Amygdala (tissue), 56 donors: Measurements from ENCODE around the gene MAPKAPK2.
"Not testable (repeated sequence)": the region's sequence is repeated elsewhere in the genome, so short reads cannot be mapped to it uniquely, and the experiment has no call there.

Source experiments
- DNase-seq, 56 donors: peaks; one replicate each; lab custom pipeline; 2025; lab: John Stamatoyannopoulos, UW

MAPKAPK2 gene

DNA sequence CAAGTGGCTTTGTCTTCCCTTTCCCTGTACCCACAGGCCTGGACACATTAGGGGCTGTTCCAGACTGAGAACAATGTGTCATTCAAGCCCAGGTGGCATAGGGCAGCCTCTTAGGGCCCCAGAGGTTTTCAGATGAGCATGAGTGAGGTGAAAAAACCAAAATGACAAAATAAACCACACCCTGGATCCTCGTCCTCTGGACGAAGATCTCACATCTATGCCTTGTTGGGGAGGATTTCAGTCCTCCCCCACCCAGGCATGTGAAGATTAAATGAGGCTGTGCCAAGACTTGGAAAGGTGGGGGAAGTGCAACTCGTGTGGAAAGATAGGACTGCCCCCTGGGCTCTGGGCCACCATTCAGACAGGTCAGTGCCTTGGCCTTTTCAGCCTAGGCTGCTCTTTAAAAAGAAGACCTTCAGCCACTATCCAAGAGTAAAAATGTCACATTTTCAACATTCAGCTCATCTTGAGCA is 53.1 kb downstream of the MAPKAPK2 start:
- DNase-seq = no peak

DNA sequence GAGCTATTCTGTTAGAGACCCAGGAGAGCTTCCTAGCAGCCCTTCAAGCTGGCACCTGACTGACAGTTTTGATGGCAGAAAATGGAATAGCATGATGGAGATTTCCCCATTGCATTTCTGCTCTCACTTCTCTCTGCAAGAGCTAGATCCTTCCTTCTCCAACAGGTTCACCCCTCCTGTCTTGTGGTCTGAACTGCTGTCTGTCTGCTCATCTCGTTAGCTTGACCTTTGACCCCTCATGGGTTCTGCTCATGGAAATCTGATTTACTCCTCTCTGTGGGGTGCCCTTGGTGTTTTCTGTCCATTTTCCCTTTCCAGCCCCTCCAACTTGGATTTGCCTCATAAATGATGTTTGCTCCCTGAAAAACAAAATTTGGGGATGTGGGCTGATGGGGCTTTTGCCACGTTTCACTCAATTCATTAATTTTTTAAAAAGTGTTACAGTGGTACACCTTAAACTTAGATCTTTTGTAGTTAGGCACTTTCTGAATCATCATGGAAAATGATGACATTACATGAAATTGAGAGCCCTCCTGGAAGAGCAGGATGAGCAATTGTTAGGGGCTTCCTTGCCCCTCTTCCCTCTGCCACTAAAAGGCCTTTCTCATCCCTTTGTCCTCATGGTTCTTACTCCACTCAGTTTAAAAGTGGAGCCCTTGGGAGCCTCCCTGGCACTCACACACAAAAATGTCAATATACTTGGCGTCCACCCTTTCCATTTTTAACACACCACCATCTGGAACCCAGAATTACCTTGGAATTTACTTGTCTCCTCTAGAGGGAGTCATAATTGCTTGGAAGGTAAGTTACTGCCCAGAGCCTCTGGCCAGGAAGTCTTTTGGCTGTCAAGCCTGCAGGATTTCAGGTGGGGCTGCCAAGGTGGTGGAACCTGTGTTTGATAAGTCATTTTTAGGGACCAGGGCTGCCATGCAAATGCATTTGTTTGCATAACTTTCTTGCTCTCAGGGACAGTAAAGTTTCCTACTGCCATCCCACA is 54.0 kb downstream of the MAPKAPK2 start:
- no peak for DNase-seq

DNA sequence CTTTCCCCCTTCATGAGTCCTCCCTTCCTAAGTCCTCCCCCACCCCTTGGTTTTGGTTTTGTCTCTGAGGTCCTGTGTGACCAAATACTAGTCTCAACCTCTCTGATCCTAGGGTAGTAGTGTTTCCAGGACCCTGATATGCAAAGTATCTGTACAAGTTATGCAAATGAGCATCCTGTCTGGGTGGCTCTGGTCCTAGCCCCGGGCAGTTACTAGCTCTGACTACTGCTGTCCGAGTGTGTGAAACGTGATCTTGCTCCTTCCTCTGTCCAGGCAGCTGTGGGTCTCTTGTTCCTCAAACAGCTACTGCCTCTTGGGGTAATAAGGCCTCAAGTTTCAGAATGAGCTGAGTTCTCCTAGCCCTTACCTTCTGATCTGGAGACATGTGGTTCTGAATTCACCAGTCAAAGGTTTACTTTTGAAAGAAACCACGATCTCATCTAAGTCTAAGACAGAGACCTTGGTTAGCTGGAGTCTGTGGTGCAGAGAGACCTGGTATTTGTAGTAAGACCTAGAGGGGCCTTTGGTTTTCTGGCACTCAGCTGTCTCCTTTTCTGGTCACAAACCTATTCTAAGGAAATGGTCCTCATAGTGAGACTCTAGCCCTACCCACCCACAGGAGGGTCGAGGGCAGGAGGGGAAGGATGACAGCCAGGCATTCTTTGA is 54.8 kb downstream of the MAPKAPK2 start:
- peak in 2 of 56 donors; percentile 11 to 35 for DNase-seq

DNA sequence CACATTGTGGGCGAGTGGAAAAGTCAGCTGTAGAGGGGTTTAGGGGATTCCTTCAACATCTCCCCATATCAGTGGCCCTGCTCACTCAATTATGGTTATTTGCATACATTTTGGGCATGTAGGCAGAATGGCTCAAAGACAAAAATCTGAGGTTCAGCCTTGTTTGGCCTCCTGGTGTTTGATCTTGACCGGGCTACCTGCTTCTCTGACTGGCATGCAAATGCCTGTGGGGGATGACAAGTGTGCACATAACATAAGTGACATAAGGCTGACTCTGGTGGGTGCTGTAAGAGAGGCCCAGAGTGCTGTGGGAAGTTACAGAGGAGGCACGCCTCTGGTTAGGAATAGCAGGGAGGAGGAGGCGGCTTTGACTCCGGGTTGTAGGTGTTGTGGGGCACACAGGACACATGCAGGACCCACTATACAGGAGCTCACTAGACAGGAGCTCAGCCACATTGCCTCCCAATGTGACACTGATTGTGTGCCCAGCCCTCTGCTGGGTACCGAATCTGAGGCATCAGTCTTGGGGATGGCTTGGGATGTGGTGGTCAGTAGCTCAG is 56.5 kb downstream of the MAPKAPK2 start:
- DNase-seq = no peak

DNA sequence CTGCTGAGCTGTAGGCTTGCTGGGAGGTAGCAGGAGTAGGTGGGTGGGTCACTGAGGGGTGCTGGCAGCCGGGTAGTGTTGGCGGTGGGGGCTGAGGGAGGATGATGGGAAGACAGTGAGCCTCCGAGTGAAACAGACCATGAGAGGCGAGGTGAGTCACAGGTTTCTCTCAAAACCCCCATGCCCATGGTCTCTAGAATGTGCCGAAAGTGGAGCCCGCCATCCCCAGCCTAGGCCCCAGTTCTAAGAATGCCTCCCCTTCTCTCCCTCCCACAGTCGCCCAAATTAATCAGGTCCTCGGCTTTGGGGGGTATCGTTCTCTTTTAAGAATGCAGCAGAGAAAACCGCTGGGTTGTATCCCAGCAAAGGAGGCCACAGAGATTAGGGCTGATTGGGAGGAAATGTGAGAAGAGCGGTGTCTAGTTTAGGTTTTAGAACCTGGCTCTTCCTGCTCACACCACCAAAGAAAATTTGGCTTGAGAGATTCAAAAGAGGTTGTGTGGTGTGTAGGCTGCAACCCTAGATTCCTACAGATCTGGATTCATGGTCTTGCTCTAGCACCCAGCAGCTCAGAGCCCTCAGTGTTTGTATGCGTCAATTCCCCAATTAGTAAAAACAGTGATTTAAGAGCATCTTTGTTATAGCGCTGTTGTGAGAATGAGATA is 58.1 kb downstream of the MAPKAPK2 start:
- no peak for DNase-seq

DNA sequence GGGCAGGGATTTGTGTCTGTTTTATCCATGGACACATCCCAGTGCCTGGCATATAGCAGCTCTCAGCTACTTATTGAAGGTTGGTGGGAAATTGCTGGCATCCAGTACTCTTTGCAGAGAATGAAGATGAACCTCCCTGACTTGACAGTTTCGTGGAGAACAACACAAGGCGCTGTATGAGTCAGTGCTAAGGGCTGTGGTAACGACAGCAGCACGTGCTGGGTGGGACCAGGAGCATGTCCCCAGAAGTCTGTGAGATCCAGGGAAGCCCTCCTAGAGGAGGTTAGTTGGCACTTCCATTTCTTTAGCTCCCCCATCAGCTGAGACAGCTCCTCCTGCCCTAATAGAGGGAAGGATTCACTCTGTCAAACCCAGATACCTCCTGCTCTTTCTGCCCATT is 60.0 kb downstream of the MAPKAPK2 start:
- no peak for DNase-seq

DNA sequence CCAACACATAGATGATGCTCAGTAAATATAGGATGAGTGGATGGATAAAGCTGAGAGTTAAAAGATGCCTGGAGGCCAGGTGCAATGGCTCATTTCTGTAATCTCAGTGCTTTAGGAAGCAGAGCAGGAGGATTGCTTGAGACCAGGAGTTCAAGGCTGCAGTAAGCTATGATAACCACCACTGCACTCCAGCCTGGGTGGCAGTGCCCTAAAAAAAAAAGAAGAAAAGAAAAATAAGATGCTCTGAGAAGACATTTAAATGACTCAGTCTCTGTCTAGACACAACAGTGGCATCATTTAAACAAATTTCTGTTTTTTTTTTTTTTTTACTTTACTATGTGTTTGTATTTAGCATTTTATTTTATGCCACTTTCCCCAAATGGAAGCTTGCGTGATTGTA is 60.6 kb downstream of the MAPKAPK2 start:
- no peak for DNase-seq

DNA sequence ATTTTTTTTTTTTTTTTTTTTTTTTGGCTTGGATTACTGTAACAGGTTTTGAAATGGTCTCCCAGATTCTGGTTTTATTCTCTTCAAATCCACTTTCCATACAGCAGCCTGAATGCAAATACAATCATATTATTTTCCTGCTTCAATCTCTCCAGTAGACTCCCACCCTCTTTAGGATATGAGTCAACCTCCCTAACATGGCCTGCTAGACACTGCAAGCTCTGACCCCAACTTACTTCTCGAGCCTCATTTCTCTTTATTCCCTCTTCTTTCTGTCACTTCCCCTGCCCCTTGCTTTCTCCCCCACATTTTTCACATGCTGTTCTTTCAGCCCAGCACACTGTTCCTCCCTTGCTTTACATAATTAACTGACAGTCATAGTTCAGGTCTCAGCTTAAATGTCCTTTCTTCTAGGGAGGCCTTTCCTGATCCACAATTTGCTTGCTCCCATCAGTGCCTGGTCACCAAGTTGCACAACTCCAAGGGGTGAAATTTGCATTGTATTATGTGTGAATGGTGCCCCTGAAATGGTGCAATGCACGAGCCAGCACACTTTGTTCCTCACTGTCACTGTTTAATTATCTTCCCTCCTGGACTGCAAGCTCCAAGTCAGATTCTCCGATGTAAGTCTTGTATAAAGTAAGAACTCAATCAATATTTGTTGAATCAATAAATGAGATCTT is 63.8 kb downstream of the MAPKAPK2 start:
- no peak for DNase-seq

DNA sequence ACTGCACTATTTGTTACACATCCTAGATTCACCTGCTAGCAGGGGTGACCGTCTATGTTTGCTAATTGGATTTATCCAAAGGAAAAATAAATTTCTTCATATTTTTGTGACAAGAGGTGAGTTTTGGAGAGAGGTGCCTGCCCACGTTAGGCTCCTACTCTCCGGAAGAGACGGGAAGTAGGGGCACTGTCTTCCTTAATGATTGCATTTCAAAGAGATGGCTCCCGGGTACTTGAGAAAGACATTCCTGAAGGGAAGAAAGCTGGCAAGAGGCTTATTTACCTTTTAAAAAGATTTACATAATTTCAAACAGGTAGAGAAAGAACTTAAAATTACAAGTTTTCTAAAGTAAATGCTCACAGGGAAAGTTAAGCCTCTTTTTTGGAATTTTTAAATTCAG is 67.2 kb downstream of the MAPKAPK2 start:
- no peak for DNase-seq

DNA sequence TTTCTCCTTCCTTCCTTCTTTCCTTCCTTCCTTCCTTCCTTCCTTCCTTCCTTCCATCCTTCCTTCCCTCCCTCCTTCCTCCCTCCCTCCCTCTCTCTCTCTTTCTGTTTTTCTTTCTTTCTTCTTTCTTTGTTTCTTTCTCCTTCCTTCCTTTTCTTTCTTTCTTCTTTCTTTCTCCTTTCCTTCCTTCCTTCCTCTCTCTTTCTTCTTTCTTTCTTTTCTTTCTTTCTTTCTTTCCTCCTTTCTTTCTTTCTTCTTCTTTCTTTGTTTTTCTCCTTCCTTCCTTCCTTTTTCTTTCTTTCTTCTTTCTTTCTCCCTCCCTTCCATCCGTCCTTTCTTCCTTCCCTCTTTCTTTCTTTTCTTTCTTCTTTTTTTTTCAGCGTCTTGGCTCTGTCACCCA is 67.8 kb downstream of the MAPKAPK2 start:
- DNase-seq = no peak

DNA sequence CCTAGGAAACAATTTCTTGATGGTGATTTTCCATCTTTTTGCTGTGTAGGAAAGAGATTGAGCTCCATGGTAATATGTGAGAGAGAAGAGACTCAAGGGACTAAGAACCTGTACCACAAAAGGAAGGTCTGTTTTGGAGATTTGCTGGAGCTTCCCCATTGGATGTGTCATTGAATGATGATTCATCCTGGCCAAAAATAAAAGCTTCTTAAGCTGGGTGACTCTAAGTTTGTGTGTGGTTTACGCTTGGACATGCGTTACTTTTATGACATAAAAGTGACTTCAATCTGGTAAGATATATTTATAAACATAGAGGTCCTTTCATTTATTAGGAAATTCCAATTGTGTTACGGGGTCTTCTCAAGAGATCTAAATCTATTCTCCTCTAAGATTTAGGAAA is 68.4 kb downstream of the MAPKAPK2 start:
- DNase-seq = no peak

DNA sequence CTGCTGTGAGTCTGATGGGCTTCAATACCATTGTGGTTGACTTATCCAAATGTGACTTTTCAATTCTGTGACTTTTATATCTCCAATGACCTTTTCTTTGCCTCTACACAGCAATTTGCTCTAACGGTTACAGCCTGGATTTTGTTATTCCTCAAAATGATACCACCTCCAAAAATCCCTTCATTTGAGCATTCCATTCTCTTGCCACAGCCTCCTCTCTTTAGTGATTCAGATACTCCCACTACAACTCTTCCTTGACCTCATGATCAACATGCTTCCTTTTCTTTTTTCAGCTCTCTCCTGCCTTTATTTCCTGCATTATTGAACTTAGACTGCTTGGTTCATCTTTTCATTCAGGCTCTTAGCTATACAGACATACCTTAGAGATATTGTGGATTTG is 69.3 kb downstream of the MAPKAPK2 start:
- no peak for DNase-seq

DNA sequence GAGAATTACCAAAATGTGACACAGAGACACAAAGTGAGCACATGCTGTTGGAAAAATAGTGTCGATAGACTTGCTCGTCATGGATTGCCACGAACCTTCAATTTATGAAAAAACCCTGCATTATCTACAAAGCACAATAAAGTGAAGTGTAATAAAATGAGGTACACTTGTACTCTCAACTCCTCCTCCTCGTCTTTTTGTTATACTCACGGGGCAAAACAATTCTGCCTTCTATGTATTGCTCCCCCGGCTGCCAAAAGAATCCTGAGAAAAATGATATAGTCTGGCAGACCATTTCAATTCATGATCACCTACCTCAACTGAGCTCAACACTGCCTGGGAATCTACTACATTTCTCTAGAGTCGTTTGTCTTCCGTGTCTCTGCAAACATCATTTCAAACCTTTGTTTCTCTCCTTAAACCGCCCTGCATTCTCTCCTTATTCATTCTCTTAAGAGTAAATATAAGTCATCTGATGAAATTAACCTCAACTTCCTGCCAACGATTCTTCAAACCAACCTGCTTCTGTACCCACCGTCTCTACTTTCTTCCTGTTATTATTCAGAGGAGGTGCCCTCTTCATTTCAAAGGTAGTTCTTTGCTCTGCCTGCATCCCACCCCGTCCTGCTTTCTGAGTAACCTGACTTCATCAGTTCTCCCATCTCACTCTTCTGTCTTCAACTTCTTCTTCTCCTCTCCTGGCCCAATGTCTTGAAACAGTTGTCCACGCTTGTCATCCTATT is 73.0 kb downstream of the MAPKAPK2 start:
- DNase-seq = no peak

DNA sequence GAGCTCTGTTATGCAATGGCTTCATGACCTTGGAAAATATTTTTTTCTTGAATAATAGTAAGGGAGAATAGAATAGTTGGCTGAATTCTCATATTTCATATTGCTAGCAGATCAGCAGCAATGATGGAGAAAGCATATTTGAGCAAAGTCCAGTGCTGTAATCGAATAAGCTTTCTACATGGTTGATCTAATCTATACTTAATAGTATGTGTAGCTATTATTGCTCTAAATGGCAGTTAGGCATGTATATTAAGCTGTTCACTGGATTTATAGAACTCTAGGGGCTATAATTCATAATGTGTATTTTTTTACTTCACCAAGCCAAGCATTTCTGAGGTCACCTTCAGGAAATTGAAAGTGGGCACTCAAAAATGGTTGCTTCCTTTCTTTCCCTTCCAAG is 75.9 kb downstream of the MAPKAPK2 start:
- no peak for DNase-seq

DNA sequence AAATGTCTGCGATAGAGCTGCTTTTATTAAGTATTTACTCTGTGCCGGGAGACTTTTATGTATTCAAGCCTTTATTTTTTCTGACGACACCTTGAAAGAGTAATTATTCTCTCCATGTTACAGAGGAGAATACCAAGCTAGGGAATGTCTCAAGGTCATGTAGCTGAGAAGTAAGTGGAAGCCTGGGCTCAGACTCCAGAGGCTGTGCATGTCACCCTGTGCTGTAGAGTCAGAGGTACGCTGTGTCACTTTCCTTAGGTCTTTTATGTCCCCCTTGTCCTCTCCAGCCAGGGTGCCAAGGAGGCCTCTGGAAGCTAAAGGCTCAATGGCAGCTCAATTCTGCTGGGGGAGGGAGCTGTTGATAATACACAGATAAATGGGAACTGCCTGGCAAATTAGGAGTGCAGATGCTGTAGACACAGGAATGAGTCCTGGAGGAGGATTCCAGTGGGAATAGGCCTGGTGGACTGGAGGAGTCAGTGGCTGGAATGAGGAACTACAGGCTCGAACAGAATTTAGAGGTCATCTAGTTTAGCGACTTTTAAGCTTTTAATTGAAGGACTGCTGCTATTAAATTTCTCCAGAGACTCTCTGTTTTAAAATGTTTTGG is 76.6 kb downstream of the MAPKAPK2 start:
- DNase-seq = no peak

DNA sequence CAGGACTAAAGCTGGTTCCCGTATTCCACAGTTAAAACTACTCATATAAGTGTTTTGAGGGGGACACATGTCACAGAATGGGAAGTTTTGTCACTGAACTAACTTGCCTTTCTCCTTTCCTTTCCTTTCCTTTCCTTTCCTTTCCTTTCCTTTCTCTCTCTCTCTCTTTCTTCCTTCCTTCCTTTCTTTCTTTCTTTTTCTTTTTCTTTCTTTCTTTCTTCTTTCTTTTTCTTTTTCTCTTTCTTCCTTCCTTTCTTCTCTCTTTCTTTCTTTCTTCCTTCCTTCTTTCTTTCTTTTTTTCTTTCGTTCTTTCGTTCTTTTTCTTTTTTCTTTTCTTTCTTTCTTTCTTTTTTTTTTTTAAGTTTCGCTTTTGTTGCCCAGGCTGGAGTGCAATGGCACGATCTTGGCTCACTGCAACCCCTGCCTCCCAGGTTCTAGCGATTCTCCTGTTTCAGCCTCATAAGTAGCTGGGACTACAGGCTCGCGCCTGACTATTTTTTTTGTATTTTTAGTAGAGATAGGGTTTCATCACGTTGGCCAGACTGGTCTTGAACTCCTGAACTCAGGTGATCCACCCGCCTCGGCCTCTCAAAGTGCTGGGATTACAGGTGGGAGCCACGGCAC is 78.1 kb downstream of the MAPKAPK2 start:
- not testable (repeated sequence) for DNase-seq

DNA sequence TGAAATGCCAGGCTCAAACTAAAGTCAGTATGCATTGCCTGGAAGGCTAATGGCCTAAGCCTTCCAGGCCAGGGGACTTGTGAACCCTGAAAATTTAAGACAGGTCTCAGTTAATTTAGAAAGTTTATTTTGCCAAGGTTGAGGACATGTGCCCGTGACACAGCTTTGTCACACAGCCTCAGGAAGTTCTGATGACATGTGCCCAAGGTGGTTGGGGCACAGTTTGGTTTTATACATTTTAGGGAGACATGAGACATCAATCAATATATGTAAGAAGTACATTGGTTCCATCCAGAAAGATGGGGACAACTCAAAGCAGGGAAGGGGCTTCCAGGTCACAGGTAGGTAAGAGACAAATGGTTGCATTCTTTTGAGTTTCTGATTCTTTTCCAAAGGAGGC is 81.1 kb downstream of the MAPKAPK2 start:
- DNase-seq = not testable (repeated sequence)

DNA sequence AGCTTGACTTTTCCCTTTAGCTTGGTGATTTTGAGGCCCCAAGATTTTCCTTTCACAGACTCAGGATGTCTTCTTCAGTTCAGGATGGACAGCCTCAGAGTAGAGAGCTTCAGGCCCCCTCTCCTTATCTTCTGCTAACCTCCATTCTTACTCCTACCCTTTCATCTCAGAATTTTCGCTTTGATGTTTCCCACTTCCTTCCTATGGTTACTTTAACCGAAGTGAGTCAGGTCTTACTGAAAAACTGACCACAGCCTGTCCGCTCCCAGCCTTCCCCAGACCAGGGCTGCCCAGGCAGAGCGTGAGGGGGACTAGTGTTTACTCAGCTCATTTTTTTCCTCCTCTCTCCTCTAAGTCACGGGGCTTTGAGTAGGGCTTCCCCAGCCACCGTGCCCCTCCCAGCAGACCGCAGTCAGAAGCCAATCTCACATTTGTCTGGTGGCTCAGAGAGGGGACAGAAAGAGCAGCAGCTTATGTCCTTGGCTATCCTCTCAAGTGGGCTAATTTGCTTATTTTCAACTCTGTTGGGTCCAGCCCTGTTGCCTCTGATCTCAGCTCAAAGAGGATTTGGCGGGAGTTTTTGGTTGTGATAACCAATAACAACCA is 81.6 kb downstream of the MAPKAPK2 start:
- DNase-seq = peak in 8 of 56 donors; percentile 2 to 25 (median 10)
